ENCODE results near the gene SH3YL1. TPM values are rescaled to one million over a fixed set of nuclear protein-coding genes. Genes with fewer than 3 reads are reported as not detected.

Gene SH3YL1
- total RNA-seq, 1 donor from 2014 or later, result 32.7 TPM

Other genes with a start within 250 kb of the SH3YL1 start
- gene FAM110C, start 217.5 kb downstream of the SH3YL1 start, total RNA-seq, result 0.58 TPM
- 49.4 TPM for gene ACP1, start 915 bp upstream of the SH3YL1 start, total RNA-seq
- 3.0 TPM for gene ALKAL2, start 24.1 kb upstream of the SH3YL1 start, total RNA-seq

Data from sciatic nerve (tissue), 1 donor.